Adipose tissue (tissue), 3 donors: ENCODE data around the gene DCLK1. TPM values are rescaled to one million over a fixed set of nuclear protein-coding genes. Genes with fewer than 3 reads are reported as not detected.
"Not testable (repeated sequence)": the region's sequence is repeated elsewhere in the genome, so short reads cannot be mapped to it uniquely, and the experiment has no call there.

Experiments used
- H3K27ac ChIP-seq: one replicate; pipeline ENCODE4 v1.5.1; 2013; ENCODE audit warnings: low read depth, low read length
- WGBS, 3 donors: extraction: QIAGEN DNeasy Blood & Tissue Kit; methylation state at CpG; one replicate each; pipeline ENCODE4 v1.1.7; 2013; 5-methylcytosine and 5-hydroxymethylcytosine counted together
- polyA plus RNA-seq, 3 donors: library from polyadenylated mRNA; stranded (reverse); fragments of 200-250 nt; gene quantifications; one replicate each; pipeline ENCODE4 v1.2.3, GENCODE V29; 2013
- donor health status: healthy with polysubstance abuse.
- donor health status: Bipolar disorder and iron deficiency.
- donor health status: healthy.

Gene DCLK1
- polyA plus RNA-seq, 3 donors, result 1.2 to 113 (median 7.3) TPM

DNA sequence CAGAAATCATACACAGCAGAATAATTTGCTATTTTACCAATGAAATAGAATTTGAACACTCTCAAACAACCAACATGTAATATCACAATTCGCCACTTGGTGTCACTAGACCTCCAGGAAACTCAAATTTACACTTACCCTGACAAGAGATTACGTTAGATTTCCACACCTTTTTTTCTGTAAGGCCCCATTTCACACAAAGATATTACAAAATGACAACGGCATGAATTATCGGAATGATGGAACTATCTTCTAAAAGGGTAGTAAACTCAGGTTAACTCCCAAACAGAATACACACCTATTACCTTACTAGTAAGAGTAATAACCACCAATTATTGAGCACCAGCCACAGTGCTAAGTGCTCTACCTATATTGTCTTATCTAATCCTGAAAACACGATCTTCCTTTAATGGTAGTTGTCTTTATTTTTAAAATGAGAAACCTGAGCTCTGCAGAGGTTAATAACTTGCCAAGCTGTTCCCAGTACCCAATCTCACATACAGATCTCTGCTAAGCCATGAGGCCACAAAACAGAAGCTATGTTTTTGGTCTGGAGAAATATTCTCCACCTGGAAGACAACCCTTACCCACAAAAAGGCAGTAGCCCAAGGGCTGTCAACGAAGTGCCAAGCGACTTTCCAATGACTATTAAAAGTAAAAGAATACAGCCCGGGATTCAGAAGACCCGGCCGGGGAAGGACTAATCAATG, 152.4 kb downstream of the DCLK1 start:
- 33 to 42% (median 39%) methylated on average over 10 of the region's 10 CpGs for WGBS, 3 donors
- peak overlapping the region; percentile 11 for H3K27ac ChIP-seq

- H3K27ac ChIP-seq, result no peak overlapping the region
- 64 to 83% (median 76%) methylated on average over 2 of the region's 2 CpGs for WGBS, 3 donors
Observed at GRCh38 chr13:35977060-35977459, 154.1 kb downstream of the DCLK1 start.

GRCh38 chr13:35976126-35976525, 155.1 kb downstream of the DCLK1 start:
- whole genome bisulfite sequencing, 3 donors, result 65 to 88% (median 75%) methylated on average over 7 of the region's 7 CpGs
- no peak overlapping the region for H3K27ac ChIP-seq

DNA sequence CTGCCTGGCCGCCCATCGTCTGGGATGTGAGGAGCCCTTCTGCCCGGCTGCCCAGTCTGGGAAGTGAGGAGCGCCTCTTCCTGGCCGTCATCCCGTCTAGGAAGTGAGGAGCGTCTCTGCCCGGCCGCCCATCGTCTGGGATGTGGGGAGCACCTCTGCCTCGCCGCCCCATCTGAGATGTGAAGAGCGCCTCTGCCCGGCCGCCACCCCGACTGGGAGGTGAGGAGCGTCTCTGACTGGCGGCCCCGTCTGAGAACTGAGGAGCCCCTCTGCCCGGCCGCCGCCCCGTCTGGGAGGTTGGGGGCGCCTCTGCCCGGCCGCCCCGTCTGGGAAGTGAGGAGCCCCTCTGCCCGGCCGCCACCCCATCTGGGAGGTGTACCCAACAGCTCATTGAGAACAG, 164.2 kb downstream of the DCLK1 start:
- 92 to 96% (median 96%) methylated on average over 20 to 29 of the region's 29 CpGs for WGBS, 3 donors
- H3K27ac ChIP-seq, result not testable (repeated sequence)

- H3K27ac ChIP-seq, result no peak overlapping the region
- 52 to 67% (median 56%) methylated on average over 1 of the region's 1 CpG for WGBS, 3 donors
Observed at GRCh38 chr13:35966024-35966423, 165.2 kb downstream of the DCLK1 start.

- 82 to 83% (median 82%) methylated on average over 7 of the region's 7 CpGs for WGBS, 3 donors
- H3K27ac ChIP-seq, result no peak overlapping the region
Observed at GRCh38 chr13:35965226-35965927, 165.8 kb downstream of the DCLK1 start.

- 30 to 45% (median 44%) methylated on average over 4 of the region's 4 CpGs for WGBS, 3 donors
- H3K27ac ChIP-seq, result no peak overlapping the region
Observed at GRCh38 chr13:35964863-35965180, 166.4 kb downstream of the DCLK1 start.

DNA sequence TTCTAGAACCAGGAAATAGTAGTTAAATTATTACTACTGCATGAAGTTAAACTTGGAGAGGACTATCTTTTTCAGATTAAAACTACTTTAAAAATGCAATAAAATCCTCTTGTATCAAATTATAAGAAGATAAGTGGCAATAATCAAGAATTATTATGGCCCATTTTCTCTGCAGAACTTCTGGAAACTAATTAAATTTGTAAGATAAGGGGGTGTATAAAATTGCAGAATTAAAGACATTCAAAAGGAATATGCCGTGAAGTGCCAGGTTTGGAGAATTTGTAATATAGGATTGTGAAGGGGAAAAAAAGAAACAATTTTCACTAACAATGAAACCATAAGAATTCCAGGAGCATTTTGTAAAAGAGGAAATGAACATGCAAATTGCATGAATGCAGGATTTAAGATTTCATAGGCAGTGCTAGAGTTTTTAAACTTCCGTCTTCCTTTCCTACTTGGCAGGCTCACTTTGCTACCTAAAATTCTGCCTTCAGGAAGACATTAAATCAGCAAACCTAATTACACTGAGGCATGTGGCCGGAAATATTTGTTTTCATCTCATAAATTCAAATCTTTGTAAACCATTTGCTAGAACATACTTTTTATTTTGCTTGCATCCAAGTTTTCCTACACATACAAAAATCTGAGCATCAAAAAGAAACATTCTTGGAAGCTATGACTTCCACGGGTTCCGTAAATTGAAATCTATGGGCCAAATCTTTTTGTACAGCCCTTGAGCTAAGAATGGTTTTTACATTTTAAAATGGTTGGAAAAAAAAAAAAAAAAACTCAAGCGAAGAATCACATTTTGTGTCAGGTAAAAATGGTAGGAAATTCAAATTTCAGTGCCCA, 166.9 kb downstream of the DCLK1 start:
- 54 to 75% (median 61%) methylated on average over 6 of the region's 6 CpGs for WGBS, 3 donors
- no peak overlapping the region for H3K27ac ChIP-seq

- WGBS, 3 donors, result 70 to 76% (median 72%) methylated on average over 5 of the region's 5 CpGs
- H3K27ac ChIP-seq, result no peak overlapping the region
Observed at GRCh38 chr13:35961461-35962220, 169.5 kb downstream of the DCLK1 start.

GRCh38 chr13:35961002-35961401, 170.2 kb downstream of the DCLK1 start:
- no peak overlapping the region for H3K27ac ChIP-seq

GRCh38 chr13:35957996-35958395, 173.2 kb downstream of the DCLK1 start:
- WGBS, 3 donors, result 91 to 94% (median 93%) methylated on average over 2 of the region's 2 CpGs
- no peak overlapping the region for H3K27ac ChIP-seq

DNA sequence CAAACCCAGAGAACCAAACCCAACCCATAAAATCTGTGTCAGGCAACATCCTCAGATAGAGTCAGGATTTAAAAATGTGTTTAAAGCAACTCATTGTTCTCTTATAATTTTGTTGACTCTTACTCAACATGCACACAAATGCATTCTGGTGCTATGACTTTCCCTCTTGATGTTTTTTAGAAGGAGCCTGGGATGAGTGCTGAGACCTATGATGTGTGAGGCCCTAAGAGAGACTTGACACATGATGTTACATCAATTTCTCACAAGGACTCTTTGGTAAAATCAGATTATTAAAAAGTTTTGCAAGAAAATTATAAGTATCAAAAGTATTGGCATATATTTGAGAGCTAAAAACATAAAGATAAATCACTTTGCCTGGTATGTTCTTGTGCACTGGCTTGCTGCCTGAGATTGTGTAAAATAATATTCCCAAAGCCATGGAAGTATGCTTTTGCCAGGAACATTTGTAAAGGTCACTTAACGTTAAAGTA, 173.9 kb downstream of the DCLK1 start:
- 40 to 63% (median 53%) methylated on average over 1 of the region's 1 CpG for WGBS, 3 donors
- no peak overlapping the region for H3K27ac ChIP-seq

GRCh38 chr13:35956074-35956473, 175.1 kb downstream of the DCLK1 start:
- H3K27ac ChIP-seq, result no peak overlapping the region

- WGBS, 3 donors, result 38 to 41% (median 40%) methylated on average over 3 of the region's 3 CpGs
- H3K27ac ChIP-seq, result no peak overlapping the region
Observed at GRCh38 chr13:35954207-35954560, 177.0 kb downstream of the DCLK1 start.

DNA sequence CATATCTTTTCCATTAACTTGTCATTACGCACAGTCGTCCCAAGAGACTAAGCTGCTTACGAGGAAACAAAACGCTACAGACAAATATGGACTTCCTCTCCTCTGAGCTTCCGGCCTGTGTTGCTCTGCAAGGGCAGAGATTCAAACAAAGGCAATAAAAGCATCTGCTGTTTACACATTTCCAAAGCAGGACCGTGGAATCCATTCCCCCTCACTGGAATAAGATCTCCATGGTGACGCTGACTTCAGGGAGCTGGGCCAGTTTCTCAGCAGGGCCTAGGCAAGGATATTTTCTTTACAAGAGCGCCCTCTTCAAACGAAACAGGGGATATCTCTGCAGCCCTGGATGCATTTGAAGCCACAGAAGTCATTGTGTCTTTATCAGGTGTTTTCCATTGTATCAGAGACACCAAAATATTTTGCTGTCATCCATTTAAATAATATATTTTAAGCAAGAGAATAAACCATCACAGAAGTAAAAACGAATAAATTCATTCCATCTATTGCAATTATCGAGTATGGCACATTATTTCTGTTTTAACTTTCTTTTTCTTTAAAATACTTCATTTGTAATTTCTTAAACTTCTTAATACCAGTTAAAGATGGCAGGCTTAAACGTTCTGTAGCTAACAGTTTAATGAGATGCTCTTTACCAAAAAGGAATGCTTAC, 177.5 kb downstream of the DCLK1 start:
- 9 to 12% (median 9%) methylated on average over 12 of the region's 12 CpGs for WGBS, 3 donors
- no peak overlapping the region for H3K27ac ChIP-seq

- 54 to 69% (median 65%) methylated on average over 4 of the region's 4 CpGs for WGBS, 3 donors
- H3K27ac ChIP-seq, result no peak overlapping the region
Observed at GRCh38 chr13:35947315-35947714, 183.9 kb downstream of the DCLK1 start.

DNA sequence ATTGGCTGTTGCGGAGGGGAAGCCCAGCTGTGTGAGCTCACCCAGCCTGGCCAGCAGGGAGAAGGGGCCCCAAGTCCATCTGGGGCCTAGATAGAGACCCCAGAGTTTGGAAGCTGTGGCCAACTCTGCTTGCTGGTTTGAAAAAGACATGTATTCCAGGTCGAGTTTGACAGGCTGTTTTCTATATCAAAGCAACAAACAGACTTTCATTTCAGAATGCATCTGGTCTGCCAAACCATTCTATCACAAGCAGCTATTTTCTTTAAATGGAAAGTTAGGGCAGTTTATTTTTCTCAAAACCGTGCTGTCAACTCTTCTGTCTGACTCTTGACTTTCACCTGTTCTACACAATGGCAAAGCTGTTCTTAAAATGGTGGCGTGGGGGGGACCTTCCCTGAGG, 185.8 kb downstream of the DCLK1 start:
- H3K27ac ChIP-seq, result no peak overlapping the region
- WGBS, 3 donors, result 71 to 86% (median 80%) methylated on average over 4 of the region's 4 CpGs

- WGBS, 3 donors, result 84 to 90% (median 88%) methylated on average over 10 of the region's 10 CpGs
- no peak overlapping the region for H3K27ac ChIP-seq
Observed at GRCh38 chr13:35941374-35941773, 189.8 kb downstream of the DCLK1 start.
